Measurements from ENCODE around the gene COG6. TPM values are rescaled to one million over a fixed set of nuclear protein-coding genes. Genes with fewer than 3 reads are reported as not detected.

Gene COG6
- total RNA-seq, result 28.3 and 31.6 TPM in 2 replicates

GRCh38 chr13:39655569-39656324 is at the start of gene COG6:
Gene COG6 (plus strand): TSS chr13:39655662. CDS start chr13:39655727, 65 bp downstream.

Other genes with a start within 250 kb of the COG6 start
- 82.9 and 132 TPM in 2 replicates for gene LHFPL6, start 52.5 kb upstream of the COG6 start, total RNA-seq